K562 (cell line): ENCODE data around the gene CHRM1. TPM values are rescaled to one million over a fixed set of nuclear protein-coding genes. Genes with fewer than 3 reads are reported as not detected.

Experiments used
- ARNT ChIP-seq, 2 experiments: fragments of 450-650 bp; IDR thresholded peaks; 2 replicates each; pipeline ENCODE4 v1.6.1; 2016; ENCODE audit warnings: mild to moderate bottlenecking in 1 of 2
- CEBPB ChIP-seq: fragments of 450-650 bp; IDR thresholded peaks from 2 replicates; pipeline ENCODE4 v1.6.1; 2016; ENCODE audit warnings: missing genetic modification characterization, missing compliant biosample characterization
- CEBPG ChIP-seq, 3 experiments: fragments of 200-800 bp in 1 of 3; sonication (Bioruptor generic) in 1 of 3; sonication (generic) in 1 of 3; formaldehyde crosslinking in 1 of 3; IDR thresholded peaks in 2 of 3; conservative IDR thresholded peaks in 1 of 3; 2 replicates each; pipeline versions ENCODE4 v1.6.1 to v1.8.0; 2016 to 2022; ENCODE audit warnings: missing compliant biosample characterization in 2 of 3, missing genetic modification characterization in 2 of 3, mild to moderate bottlenecking in 1 of 3, missing genetic modification reagents in 1 of 3
- KLF16 ChIP-seq: IDR thresholded peaks from 2 replicates; pipeline ENCODE4 v1.6.1; 2016; ENCODE audit warnings: antibody characterized with exemption
- MAFF ChIP-seq: IDR thresholded peaks from 2 replicates; pipeline ENCODE4 v1.6.1; 2012; ENCODE audit warnings: low read length, improper control_type of control experiment
- NCOR1 ChIP-seq: fragments of 450-650 bp; IDR thresholded peaks from 2 replicates; pipeline ENCODE4 v1.6.1; 2016; ENCODE audit warnings: mild to moderate bottlenecking, moderate library complexity
- ZNF589 ChIP-seq: fragments of 200-800 bp; sonication (Bioruptor generic); IDR thresholded peaks from 2 replicates; pipeline ENCODE4 v1.6.1; 2016; ENCODE audit warnings: low read depth, missing genetic modification characterization, missing compliant biosample characterization
- polyA plus RNA-seq, 8 experiments: library from polyadenylated mRNA; depleted of rRNA in 4 of 8; stranded (reverse) in 5 of 8; unstranded in 3 of 8; fragments of >200 nt; fragmentation: Nextera tagmentation in 2 of 8; fragmentation: Illumina TruSeq in 1 of 8; extraction: Ambion mirVana in 2 of 8; extraction: Trizol in 1 of 8; gene quantifications; 2 replicates each; pipeline versions ENCODE4 v1.2.1 to v1.2.3, GENCODE V29; 2011 to 2014; ENCODE audit warnings: inconsistent platforms in 1 of 8, missing spikeins in 1 of 8
- total RNA-seq, 7 experiments: library from RNA; depleted of rRNA in 6 of 7; stranded (reverse); fragments of >200 nt in 6 of 7; fragmentation: Illumina TruSeq in 2 of 7; extraction: Trizol in 2 of 7; gene quantifications; 2 replicates each; pipeline versions ENCODE4 v1.2.1 to v1.2.3, GENCODE V29; 2011 to 2021; ENCODE audit warnings: low replicate concordance in 1 of 7
- TF ChIP-seq, protein P1 (sequence below), 2 experiments: fragments of 450-650 bp; IDR thresholded peaks; 2 replicates each; pipeline ENCODE4 v1.6.1; 2018; ENCODE audit warnings: mild to moderate bottlenecking in 2 of 2, low read depth in 1 of 2; ENCODE audit not compliant: partially characterized antibody in 2 of 2
- TF ChIP-seq, protein P2 (sequence below), 2 experiments: fragments of 450-650 bp in 1 of 2; IDR thresholded peaks; 2 replicates each; pipeline ENCODE4 v1.6.1; 2011 to 2017; ENCODE audit warnings: low read depth in 2 of 2, antibody characterized with exemption in 1 of 2, borderline replicate concordance in 1 of 2, low read length in 1 of 2, mild to moderate bottlenecking in 1 of 2, mixed read lengths in 1 of 2; ENCODE audit not compliant: control insufficient read depth in 1 of 2
- TF ChIP-seq, protein P3 (sequence below): IDR thresholded peaks from 2 replicates; pipeline ENCODE4 v1.6.1; 2014; ENCODE audit warnings: antibody characterized with exemption

The CHRM1 gene
- total and polyA plus RNA-seq, 9 of the 15 experiments (the other 6 are each of a cell fraction or from before 2014, with no cell fraction given): not detected

DNA sequence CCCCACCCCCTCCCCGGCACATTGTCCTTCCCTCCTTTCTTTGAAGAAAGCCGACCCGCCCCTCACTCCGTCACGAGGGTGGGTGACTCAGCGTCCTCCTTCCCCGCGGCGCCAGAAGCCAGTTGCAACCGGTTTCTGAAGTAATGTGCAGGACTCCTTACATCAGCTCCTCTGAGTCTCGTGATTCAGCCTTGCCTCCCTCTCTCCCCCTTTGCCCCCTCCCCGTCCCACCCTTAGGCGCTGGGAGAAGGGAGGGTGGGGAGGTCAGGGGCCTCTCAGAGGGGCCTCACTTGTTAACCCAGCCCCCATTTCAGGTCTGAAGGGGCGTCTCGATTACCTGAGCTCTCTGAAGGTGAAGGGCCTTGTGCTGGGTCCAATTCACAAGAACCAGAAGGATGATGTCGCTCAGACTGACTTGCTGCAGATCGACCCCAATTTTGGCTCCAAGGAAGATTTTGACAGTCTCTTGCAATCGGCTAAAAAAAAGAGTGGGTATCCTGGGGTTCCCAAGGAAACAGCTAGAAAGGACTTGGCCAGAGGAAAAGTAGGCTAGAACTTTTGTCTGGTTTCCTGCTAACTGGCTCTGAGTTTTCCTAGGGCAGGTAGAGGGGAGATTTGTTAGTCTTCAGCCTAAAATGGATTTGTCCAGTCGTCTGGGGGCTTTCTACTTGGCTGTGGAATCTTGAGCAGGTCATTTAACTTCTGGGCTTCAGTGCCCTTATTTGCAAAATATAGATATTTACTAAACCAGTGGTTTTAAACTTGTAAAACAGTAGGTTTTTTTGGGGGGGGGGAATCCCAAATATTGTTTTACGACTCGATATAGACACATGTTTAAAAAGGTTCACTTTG, 39.4 kb downstream of the CHRM1 start (continued):
- TF ChIP-seq NCOR1: peak; percentile 72
- peak; percentile 56 for TF ChIP-seq MAFF
- peak; percentile 87 for TF ChIP-seq ZNF589
- TF ChIP-seq, protein P1, sequence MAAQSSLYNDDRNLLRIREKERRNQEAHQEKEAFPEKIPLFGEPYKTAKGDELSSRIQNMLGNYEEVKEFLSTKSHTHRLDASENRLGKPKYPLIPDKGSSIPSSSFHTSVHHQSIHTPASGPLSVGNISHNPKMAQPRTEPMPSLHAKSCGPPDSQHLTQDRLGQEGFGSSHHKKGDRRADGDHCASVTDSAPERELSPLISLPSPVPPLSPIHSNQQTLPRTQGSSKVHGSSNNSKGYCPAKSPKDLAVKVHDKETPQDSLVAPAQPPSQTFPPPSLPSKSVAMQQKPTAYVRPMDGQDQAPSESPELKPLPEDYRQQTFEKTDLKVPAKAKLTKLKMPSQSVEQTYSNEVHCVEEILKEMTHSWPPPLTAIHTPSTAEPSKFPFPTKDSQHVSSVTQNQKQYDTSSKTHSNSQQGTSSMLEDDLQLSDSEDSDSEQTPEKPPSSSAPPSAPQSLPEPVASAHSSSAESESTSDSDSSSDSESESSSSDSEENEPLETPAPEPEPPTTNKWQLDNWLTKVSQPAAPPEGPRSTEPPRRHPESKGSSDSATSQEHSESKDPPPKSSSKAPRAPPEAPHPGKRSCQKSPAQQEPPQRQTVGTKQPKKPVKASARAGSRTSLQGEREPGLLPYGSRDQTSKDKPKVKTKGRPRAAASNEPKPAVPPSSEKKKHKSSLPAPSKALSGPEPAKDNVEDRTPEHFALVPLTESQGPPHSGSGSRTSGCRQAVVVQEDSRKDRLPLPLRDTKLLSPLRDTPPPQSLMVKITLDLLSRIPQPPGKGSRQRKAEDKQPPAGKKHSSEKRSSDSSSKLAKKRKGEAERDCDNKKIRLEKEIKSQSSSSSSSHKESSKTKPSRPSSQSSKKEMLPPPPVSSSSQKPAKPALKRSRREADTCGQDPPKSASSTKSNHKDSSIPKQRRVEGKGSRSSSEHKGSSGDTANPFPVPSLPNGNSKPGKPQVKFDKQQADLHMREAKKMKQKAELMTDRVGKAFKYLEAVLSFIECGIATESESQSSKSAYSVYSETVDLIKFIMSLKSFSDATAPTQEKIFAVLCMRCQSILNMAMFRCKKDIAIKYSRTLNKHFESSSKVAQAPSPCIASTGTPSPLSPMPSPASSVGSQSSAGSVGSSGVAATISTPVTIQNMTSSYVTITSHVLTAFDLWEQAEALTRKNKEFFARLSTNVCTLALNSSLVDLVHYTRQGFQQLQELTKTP (IDR thresholded peaks at IDR 0.05; ENCODE audit: low read depth in 1 of 2, partially characterized antibody in 2 of 2): peak; percentile 39 to 70
- peak; percentile 72 for TF ChIP-seq CEBPB
- peak; percentile 96 for TF ChIP-seq KLF16
- TF ChIP-seq, protein P2, sequence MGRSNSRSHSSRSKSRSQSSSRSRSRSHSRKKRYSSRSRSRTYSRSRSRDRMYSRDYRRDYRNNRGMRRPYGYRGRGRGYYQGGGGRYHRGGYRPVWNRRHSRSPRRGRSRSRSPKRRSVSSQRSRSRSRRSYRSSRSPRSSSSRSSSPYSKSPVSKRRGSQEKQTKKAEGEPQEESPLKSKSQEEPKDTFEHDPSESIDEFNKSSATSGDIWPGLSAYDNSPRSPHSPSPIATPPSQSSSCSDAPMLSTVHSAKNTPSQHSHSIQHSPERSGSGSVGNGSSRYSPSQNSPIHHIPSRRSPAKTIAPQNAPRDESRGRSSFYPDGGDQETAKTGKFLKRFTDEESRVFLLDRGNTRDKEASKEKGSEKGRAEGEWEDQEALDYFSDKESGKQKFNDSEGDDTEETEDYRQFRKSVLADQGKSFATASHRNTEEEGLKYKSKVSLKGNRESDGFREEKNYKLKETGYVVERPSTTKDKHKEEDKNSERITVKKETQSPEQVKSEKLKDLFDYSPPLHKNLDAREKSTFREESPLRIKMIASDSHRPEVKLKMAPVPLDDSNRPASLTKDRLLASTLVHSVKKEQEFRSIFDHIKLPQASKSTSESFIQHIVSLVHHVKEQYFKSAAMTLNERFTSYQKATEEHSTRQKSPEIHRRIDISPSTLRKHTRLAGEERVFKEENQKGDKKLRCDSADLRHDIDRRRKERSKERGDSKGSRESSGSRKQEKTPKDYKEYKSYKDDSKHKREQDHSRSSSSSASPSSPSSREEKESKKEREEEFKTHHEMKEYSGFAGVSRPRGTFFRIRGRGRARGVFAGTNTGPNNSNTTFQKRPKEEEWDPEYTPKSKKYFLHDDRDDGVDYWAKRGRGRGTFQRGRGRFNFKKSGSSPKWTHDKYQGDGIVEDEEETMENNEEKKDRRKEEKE (IDR thresholded peaks at IDR 0.05; ENCODE audit: borderline replicate concordance in 1 of 2, control insufficient read depth in 1 of 2, low read depth in 2 of 2, low read length in 1 of 2): 0 out of 4 replicates have a peak, but pooled peaks of 1 of the 2 experiments have one; percentile 27
- peak; percentile 98 for TF ChIP-seq CEBPG (CRISPR knock-in tag; IDR thresholded peaks at IDR 0.05)
- TF ChIP-seq CEBPG (tag; conservative IDR thresholded peaks at IDR 0.05 in 1 of 2, IDR thresholded peaks at IDR 0.05 in 1 of 2): peak; percentile 92 to 97
- TF ChIP-seq ARNT (IDR thresholded peaks at IDR 0.05): 0 out of 4 replicates have a peak, but pooled peaks of 1 of the 2 experiments have one; percentile 22
- TF ChIP-seq, protein P3, sequence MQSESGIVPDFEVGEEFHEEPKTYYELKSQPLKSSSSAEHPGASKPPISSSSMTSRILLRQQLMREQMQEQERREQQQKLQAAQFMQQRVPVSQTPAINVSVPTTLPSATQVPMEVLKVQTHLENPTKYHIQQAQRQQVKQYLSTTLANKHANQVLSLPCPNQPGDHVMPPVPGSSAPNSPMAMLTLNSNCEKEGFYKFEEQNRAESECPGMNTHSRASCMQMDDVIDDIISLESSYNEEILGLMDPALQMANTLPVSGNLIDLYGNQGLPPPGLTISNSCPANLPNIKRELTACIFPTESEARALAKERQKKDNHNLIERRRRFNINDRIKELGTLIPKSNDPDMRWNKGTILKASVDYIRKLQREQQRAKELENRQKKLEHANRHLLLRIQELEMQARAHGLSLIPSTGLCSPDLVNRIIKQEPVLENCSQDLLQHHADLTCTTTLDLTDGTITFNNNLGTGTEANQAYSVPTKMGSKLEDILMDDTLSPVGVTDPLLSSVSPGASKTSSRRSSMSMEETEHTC: peak; percentile 99
